GM21447 (cell line): Measurements from ENCODE around the gene EGFLAM.

Experiments
- ATAC-seq: cut with Tn5 transposase; IDR thresholded peaks from one replicate; pipeline ENCODE4 v1.9.1; 2021; ENCODE audit not compliant: unreplicated experiment

Gene EGFLAM

DNA sequence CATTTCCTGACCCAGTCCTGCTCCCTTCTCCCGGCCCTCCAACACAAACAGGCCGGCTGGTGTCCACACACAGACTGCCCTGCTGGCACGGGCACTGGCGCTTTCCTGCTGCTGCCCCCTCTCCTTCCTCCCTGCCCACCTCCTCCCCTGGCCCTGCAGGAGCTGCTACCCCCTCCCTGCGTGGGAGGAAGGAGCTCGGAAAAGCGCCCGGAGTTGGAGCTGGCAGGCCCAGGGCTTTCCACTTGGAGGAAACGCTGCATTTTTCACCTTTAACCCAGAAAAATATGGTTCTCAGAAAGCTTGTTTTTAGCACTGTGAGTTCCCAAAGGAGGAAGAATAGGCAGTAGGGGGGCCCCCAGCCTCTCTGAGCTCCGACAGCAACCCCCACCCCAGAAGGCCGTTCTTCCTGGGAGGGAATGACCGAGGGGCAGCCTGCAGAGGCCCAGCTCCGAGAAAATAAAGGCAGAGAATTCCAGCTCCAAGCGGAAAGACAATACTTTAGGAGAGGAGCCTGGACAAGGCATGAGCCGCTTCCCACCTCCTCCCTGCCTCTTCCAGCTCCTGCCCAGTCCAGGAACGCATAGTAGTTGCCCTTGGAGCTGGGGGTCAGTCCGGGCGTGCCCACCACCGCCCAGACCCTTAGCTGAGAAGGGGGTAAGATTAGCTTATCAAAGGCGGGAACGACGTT, 209.1 kb downstream of the EGFLAM start:
- ATAC-seq = no peak

DNA sequence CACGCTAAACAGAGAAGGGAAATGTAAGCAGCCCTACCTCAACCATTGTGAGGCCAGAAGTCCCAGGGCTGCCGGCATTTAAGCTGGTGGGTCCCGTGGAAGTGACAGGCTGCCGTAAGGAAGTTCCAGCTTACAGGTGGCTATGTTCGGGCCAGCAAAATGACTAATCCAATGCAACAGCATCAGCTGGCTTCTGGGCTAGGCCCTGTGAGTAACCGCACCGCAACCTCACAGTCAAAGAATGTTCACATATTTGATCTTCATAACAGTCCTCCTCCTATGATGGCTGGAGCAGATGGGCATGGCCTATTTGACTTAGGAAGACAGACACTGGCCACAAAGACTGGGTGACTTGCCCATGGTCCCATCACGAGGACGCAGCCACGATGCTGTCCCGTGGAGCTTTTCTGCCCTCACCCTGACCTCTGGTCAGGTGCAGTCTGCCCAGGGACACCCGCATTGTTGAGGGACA, 209.9 kb downstream of the EGFLAM start:
- ATAC-seq = no peak

DNA sequence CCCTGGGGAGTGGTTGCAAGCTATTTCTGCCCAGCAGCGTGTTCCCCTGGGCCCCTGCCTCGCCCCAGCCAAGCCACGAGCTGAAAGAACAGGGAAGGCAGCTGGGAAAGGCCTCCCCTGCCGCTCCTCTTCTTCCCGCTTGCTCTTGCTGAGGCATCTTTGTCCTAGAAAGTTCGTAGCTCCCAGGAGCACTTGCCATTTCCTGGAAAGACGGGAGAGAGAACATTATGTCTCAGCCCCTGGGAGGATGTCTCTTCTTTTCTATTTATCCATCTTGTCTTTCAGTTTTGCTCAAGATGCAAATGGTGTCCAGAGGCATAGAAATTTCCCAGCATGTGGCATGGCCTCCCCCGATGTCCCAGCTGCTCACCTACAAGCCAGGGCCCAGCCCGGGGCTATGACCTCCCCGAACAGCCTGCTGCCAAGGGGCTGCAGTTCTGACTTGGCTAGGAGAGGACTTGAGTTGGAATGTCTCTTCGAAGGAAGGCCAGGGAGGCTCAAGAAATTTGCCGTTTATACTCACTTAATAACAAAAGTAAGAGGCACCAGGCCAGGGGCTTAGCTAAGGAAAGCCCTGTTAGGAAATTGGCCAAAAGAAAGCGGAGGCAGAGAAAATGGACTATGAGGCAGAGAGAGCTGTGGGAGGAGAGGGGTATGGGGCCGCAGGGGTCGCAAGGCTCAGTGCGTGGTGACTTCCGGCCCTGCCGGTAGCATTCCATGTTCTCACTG, 210.8 kb downstream of the EGFLAM start:
- ATAC-seq = no peak

DNA sequence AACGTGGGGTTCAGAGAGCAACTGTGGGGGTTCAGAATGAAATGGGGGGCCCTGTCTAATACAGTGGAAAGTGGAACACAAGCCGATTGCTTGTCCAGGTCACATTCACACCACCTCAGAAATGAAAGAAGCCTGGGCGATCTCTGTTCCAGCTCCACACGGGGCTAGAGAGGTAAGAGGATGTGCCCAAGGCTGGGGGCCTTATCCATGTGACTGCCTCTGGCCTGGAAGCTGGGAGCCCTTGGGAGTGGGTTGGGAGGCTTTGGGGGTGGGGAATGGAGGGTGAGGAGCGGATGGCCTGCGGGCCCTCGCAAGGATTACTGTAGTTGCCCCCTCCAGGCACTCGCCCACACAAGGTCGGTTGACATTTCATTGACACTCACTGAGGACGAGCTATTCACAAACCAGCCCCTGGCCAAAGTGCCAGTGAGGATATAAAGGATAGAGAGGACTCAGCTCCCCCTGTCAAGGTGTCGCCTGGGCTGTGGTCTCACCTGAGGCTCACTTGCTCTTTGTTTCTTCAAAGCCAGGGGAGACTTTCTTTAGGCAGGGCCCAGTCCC, 211.4 kb downstream of the EGFLAM start:
- no peak for ATAC-seq

DNA sequence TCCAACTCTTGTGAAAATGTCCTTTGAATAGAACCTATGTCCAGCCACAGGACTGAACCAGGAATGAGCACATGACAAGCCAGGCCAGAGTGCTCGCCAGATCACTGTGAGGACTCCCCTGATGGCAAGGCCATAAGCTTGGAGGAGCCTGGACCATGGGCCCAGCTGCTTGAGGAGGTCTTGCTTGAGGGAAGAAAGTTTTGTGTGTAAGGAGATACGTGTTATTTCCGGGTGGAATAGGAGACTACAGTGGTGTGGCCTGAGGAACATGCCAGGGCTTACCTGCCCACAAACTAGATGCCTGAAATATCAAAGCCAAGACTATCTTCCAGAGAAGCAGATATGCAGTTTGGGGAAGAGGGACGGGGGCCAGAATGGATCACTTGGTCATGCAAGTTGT, 213.3 kb downstream of the EGFLAM start:
- ATAC-seq = no peak

DNA sequence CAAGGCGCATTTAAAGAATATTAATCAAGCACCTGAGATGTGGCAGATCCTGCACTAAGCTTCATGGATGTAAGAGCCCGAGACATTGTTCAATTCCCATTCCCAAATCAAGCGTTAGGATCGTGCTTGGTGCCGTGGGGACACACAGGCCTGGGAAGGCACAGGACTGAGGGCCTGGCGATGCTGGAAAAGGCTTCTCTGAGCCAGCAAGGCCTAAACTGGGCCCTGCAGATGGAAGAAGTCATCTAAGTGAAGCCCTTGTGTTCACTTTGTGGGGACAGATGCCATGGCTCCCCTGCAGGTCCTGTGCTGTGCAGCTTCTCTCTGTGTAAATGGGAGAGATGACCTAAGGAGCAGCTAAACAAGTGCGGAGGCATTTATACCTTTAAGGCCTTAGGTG, 214.2 kb downstream of the EGFLAM start:
- no peak for ATAC-seq

DNA sequence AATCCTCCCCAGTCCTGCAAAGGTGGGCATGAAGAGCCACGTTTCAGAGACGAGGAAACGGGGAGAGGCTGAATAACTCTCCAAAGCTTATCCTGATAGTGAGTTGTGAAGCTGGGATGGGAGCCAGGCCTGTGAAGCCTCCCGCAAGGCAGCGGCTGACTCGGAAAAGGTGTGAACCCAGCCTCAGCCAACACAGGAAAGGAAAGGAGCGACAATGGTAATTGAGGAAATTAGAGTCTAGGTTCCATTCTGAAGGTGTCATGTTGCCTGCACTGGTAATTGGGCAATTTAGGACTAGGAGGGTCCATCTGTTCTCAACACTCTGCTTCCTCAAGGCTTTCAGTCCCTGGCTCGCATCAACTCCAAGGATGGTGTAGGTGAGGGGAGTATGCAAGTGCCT, 214.6 kb downstream of the EGFLAM start:
- ATAC-seq = no peak

DNA sequence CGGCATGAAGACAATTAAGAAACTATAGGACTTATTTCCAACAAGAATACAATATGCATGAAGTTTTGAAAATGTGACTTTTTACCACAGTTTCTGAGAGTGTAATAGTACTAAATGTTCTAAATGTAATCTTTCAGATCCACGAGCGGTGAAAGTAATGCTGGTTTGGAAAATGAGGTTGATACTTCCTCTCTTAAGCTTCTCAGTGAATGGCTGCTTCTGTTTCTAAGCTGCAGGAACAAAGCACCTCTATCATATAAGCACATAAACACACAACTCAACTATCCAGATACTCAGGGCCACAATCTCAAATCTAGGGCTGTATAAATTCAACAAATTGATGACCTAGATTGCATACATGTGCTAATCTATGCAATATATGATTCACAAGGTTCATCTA, 219.8 kb downstream of the EGFLAM start:
- ATAC-seq = no peak

DNA sequence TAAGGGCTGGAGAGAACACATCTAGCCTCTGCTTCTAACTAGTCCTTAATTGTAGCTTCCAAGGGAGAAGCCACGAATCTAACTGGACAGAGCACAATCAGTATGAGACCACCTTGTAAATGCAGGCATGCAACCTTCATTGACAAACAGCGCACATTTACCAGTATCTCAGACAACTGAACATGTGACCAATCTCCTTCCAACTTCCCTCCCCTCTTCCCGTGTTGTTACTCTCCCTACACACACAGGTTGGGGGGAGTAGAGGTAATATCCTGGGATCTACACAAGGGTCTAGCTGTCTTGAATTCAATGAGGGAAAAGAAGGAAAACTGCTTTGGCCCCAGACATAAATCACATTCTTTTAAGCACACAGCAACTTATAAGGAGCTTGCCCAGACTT, 220.5 kb downstream of the EGFLAM start:
- ATAC-seq = no peak

DNA sequence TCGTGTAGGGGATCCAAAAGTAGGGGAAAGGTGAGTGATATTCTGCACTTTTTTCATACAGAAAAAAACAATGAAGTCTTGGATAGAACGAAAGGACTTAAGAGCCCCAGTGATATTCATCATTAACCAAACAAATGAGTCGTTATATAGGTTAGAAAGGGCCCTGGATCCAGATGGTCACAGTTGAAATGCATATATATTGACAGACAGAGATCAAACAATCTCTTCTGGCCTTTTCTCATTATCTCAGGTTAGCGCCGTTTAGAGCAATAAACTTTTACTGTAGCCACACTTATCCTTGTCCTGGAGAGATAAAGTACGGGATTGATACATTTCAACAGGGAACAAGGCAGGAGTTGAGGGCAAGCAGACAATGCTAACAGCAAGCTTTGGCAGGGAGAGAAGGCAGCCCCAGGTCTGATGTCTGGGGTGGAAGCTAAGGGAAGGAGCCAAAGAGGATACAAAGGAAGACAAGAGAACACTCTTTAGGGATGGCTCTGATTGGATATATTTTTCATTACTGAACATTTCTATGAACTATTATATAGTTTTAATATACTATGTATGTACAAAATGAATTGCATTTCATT, 221.1 kb downstream of the EGFLAM start:
- ATAC-seq = no peak

DNA sequence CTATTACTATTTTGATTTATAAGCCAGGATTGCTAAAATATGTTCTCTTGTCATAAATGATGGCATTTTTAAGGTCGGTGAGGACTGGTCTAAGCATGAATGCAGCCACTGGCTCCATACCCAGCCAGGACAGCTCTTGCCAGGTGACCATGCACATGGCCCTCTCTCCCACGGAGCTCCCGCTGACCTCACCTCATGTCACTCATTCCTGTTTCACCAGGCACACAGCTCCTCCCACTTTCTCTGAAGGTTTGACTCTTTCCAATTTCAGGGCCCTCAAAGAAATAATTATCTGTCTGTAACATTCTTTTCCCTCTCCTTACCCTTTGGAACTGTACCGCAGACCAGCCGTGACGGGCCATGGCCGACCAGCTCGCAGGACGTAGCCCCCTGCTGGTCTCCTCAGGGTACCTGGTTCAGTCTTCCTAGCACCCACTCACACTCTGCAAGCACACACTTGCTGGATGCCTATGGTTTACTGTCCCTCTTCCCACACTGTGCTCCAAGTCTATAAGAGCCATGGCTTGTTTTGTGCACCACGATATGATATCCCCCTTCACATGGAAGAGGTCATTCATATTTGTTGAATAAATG, 225.5 kb downstream of the EGFLAM start:
- ATAC-seq = no peak

DNA sequence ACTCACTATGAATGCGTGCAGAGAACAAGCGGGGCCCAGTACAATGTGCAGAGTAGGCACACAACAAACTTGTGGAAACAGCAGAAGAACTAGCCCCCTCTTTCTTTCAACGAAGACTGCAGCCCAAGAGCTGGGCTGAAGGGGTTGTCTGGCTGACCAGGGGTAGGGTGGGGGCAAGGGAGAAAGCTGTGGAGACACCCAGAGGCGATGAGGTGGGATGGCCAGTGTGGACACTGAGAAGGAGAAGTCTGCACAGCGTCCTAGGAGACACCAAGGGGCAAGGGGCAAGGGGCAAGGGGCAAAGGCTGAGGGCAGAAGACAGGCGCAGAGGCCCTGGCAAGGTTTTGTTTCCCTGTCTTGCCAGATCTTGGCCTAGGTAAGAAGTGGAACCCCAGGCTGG, 235.8 kb downstream of the EGFLAM start:
- no peak for ATAC-seq

DNA sequence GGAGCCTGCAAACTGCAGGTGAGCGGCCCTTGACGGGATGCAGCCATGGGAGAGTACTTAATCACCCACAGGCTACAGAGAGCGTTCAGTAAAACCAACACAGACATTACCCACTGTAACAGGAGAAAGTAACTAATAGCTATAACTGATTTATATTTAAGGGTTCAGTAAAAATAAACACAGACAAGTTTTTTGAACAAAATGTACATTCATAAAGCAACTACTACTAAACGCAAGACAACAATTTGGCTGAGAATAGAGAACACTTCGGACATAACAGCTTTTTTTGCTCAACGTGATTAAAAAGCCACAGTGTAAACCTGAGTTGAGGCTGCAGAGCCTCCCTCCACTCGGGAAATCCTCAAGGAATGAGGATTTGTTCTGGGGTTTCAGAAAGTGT, 236.4 kb downstream of the EGFLAM start:
- no peak for ATAC-seq

DNA sequence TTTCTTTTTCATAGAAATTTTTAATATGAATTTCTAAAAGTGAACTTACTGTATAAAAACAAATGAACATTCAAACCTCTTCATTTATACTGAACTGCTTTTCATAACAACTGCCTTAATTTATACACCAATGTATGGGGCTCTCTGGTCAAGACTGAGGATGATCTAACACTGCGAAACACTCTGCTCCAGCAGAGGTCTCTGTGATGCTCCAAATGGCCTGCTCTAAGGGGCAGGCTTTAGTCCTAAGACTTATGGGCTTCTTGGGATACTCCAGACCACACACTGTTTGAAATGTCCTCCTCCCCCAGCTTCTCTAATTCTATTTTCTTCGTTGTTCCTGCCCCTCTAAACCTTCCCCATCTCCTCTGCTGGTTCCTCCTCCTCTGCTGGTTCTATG, 239.6 kb downstream of the EGFLAM start:
- ATAC-seq = no peak

DNA sequence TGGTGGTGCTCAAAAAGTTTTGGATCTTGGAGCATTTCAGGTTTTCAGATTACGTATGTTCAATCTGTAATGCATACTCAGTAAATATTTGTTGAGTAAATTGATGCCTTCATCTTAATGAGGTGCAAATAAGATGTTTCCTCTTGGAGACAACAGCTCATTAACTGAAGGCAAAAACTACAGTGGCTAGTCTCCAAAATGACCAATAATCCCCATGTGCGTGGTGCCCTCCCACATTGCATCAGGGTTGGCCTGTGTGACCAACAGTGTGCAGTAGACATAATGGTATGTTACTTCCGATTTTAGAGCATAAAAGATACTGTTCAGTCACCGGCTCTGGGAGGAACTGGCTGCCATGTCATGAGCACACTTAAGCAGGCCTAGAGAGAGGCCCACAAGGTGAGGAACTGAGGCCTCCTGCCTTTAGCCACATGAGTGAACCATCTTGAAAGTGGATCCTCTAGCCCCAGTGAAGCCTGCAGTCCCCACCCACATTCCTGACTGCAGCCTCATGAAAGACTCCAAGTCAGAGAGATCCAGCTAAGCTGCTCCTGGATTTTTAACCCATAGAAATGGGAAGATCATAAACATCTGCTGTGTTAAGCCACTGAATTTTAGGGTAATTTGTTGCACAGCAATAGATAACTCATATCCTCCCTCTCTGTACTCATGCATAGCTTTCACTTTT, 242.4 kb downstream of the EGFLAM start:
- no peak for ATAC-seq

DNA sequence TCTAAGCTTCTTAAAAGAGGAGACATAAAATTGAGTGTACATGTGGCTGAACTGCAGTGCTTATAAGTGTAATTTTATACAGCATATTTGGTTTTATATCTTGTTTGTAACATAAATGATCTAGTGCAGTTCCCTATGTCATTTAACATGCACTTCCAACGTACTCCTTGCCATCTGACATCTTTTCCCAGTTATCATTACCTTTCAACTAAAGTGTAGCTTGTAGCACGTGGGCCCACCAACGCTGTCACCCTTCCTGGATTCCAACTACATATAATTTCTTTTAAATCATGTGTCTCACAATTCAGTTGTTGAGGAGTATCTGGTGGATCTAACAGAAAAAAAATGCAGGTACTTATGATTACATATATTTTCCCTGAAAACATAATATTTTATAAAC, 247.9 kb downstream of the EGFLAM start:
- no peak for ATAC-seq

DNA sequence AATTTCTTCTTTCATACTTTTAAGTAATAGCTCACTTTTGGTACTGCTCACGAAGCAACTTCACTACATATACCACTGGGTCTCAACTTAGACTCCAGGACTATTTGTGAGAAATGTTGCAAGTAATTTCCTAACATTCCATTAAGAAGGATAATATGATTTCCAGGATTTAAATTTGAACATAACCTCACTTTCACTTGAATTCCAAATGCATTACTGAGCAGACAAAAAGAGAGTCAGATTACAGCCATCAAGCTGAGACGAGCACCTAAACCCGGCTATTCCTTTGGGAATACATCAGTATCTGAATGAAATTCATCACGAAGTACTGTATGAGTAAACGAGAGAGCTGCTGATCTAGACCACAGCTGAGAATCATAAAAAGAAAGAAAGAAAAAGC, 250.8 kb downstream of the EGFLAM start:
- ATAC-seq = no peak
